ENCODE data around the gene LRP1.

The LRP1 gene

GRCh38 chr12:57127726-57128518, at the start of gene LRP1:
TSS of gene LRP1 (plus strand) at chr12:57128483. CDS start at chr12:57128965, 482 bp downstream.
- in situ Hi-C loops (cut with HindIII; ENCODE audit: low pct_ligation_motif_present, low pct_unique_long_range_greater_than_20kb, low sequenced_read_pairs): no loop called here
- DNase-seq: peak; percentile 88

- in situ Hi-C loops (cut with HindIII; ENCODE audit: low pct_ligation_motif_present, low pct_unique_long_range_greater_than_20kb, low sequenced_read_pairs): no loop called here
- DNase-seq: peak; percentile 100
Measured at GRCh38 chr12:57078519-57079404, 49.5 kb upstream of the LRP1 start, which contains the start of gene NEMP1. TSS of gene NEMP1 (minus strand) at chr12:57078791. CDS start at chr12:57078745, 46 bp downstream.

- no peak for DNase-seq
- in situ Hi-C loops (cut with HindIII; ENCODE audit: low pct_ligation_motif_present, low pct_unique_long_range_greater_than_20kb, low sequenced_read_pairs): no loop called here
Measured at GRCh38 chr12:57079821-57080220, 48.5 kb upstream of the LRP1 start.

GRCh38 chr12:57080855-57081254, 47.4 kb upstream of the LRP1 start:
- in situ Hi-C loops (cut with HindIII; ENCODE audit: low pct_ligation_motif_present, low pct_unique_long_range_greater_than_20kb, low sequenced_read_pairs): no loop called here
- no peak for DNase-seq

- no peak for DNase-seq
- in situ Hi-C loops (cut with HindIII; ENCODE audit: low pct_ligation_motif_present, low pct_unique_long_range_greater_than_20kb, low sequenced_read_pairs): no loop called here
Measured at GRCh38 chr12:57085999-57086492, 42.2 kb upstream of the LRP1 start.

GRCh38 chr12:57086493-57087009, 41.7 kb upstream of the LRP1 start:
- in situ Hi-C loops (cut with HindIII; ENCODE audit: low pct_ligation_motif_present, low pct_unique_long_range_greater_than_20kb, low sequenced_read_pairs): no loop called here
- peak; percentile 89 for DNase-seq

GRCh38 chr12:57087010-57087690, 41.1 kb upstream of the LRP1 start:
- DNase-seq: peak; percentile 94
- in situ Hi-C loops (cut with HindIII; ENCODE audit: low pct_ligation_motif_present, low pct_unique_long_range_greater_than_20kb, low sequenced_read_pairs): no loop called here

GRCh38 chr12:57087691-57088353, 40.5 kb upstream of the LRP1 start:
- in situ Hi-C loops (cut with HindIII; ENCODE audit: low pct_ligation_motif_present, low pct_unique_long_range_greater_than_20kb, low sequenced_read_pairs): no loop called here
- peak; percentile 98 for DNase-seq

- DNase-seq: peak; percentile 93
- in situ Hi-C loops (cut with HindIII; ENCODE audit: low pct_ligation_motif_present, low pct_unique_long_range_greater_than_20kb, low sequenced_read_pairs): no loop called here
Measured at GRCh38 chr12:57088354-57089270, 39.7 kb upstream of the LRP1 start, which contains the start of gene NAB2. TSS of gene NAB2 (plus strand) at chr12:57089114. CDS start at chr12:57089272, 158 bp downstream.

GRCh38 chr12:57089271-57090245, 38.7 kb upstream of the LRP1 start:
- in situ Hi-C loops (cut with HindIII; ENCODE audit: low pct_ligation_motif_present, low pct_unique_long_range_greater_than_20kb, low sequenced_read_pairs): no loop called here

GRCh38 chr12:57090490-57090889, 37.8 kb upstream of the LRP1 start:
- DNase-seq: no peak
- in situ Hi-C loops (cut with HindIII; ENCODE audit: low pct_ligation_motif_present, low pct_unique_long_range_greater_than_20kb, low sequenced_read_pairs): no loop called here

More at GRCh38 chr12:57089271-57090245, 38.7 kb upstream of the LRP1 start:
- peak; percentile 75 for DNase-seq

- DNase-seq: no peak
- in situ Hi-C loops (cut with HindIII; ENCODE audit: low pct_ligation_motif_present, low pct_unique_long_range_greater_than_20kb, low sequenced_read_pairs): no loop called here
Measured at GRCh38 chr12:57090924-57091637, 37.2 kb upstream of the LRP1 start.

- no peak for DNase-seq
- in situ Hi-C loops (cut with HindIII; ENCODE audit: low pct_ligation_motif_present, low pct_unique_long_range_greater_than_20kb, low sequenced_read_pairs): no loop called here
Measured at GRCh38 chr12:57091638-57092528, 36.4 kb upstream of the LRP1 start.

- in situ Hi-C loops (cut with HindIII; ENCODE audit: low pct_ligation_motif_present, low pct_unique_long_range_greater_than_20kb, low sequenced_read_pairs): no loop called here
- DNase-seq: no peak
Measured at GRCh38 chr12:57092529-57092862, 35.8 kb upstream of the LRP1 start.
